A172 (cell line): ENCODE measurements around the gene DCTN4. TPM values are rescaled to one million over a fixed set of nuclear protein-coding genes. Genes with fewer than 3 reads are reported as not detected.

Experiments
- DNase-seq: peaks from one replicate; pipeline ENCODE4 v3.0.0-alpha.2; 2015; ENCODE audit warnings: low spot score
- total RNA-seq: library from RNA; depleted of rRNA; stranded (reverse); fragments of >200 nt; shearing (Covaris generic); gene quantifications from 2 replicates; pipeline ENCODE4 v1.2.3, GENCODE V29; 2014; rRNA removed

DCTN4 gene
- total RNA-seq, 1 experiment from 2014 or later: 67.7 TPM

- no peak for DNase-seq
Measured at GRCh38 chr5:150670948-150671310, 87.9 kb downstream of the DCTN4 start.

- DNase-seq: no peak
Measured at GRCh38 chr5:150670275-150670947, 88.4 kb downstream of the DCTN4 start.

GRCh38 chr5:150665044-150665443 is 93.8 kb downstream of the DCTN4 start:
- no peak for DNase-seq

- no peak for DNase-seq
Measured at GRCh38 chr5:150663936-150664335, 94.9 kb downstream of the DCTN4 start.

- DNase-seq: no peak
Measured at GRCh38 chr5:150662731-150663516, 95.9 kb downstream of the DCTN4 start.

GRCh38 chr5:150661821-150662596 is 96.8 kb downstream of the DCTN4 start:
- DNase-seq: no peak

GRCh38 chr5:150661086-150661485 is 97.7 kb downstream of the DCTN4 start, which contains the start of gene MYOZ3:
Gene MYOZ3 (plus strand): TSS chr5:150661251. CDS start chr5:150662942, 1,691 bp downstream.
- no peak for DNase-seq

- no peak for DNase-seq
Measured at GRCh38 chr5:150660108-150660831, 98.5 kb downstream of the DCTN4 start.

GRCh38 chr5:150659360-150660107 is 99.3 kb downstream of the DCTN4 start:
- no peak for DNase-seq

- no peak for DNase-seq
Measured at GRCh38 chr5:150658699-150659265, 100.0 kb downstream of the DCTN4 start.

Other genes with a start within 250 kb of the DCTN4 start
- 7.2 and 9.0 TPM in 2 replicates for gene SYNPO, start 118.4 kb downstream of the DCTN4 start, total RNA-seq
- 0.07 and 0.45 TPM in 2 replicates for gene MYOZ3, start 97.8 kb downstream of the DCTN4 start, total RNA-seq
- gene RBM22, start 58.0 kb downstream of the DCTN4 start, total RNA-seq: 36.4 and 45.8 TPM in 2 replicates
- 11.4 and 26.2 TPM in 2 replicates for gene SMIM3, start 19.7 kb upstream of the DCTN4 start, total RNA-seq
- not detected in 2 replicates for gene IRGM, start 87.5 kb upstream of the DCTN4 start, total RNA-seq
- 15.2 and 17.3 TPM in 2 replicates for gene ZNF300, start 146.0 kb upstream of the DCTN4 start, total RNA-seq